ENCODE data around the gene BMPER. TPM values are rescaled to one million over a fixed set of nuclear protein-coding genes. Genes with fewer than 3 reads are reported as not detected.

Gene BMPER
- total RNA-seq, 1 experiment from 2014 or later: not detected

GRCh38 chr7:33874943-33875342 is 30.4 kb upstream of the BMPER start:
- no peak for DNase-seq
- no peak for TF ChIP-seq CTCF (IDR thresholded peaks at IDR 0.05; ENCODE audit: insufficient read depth in 1 of 2, low read depth in 1 of 2, low read length in 1 of 2, severe bottlenecking in 1 of 2, unreplicated experiment in 1 of 2)
- H3K27ac Mint-ChIP-seq (ENCODE audit: unreplicated experiment): no peak overlapping the region
- no peaks in the 10 kb centered on the region for H3K4me1 Mint-ChIP-seq (ENCODE audit: low read depth, unreplicated experiment)
- no TSS peak for BruUV-seq (replicated peaks)
- Histone ChIP-seq H3K36me3 (ENCODE audit: control insufficient read depth, insufficient read depth, low read length) (no peaks in the 10 kb centered on the region), H3K27me3 (replicated peaks; ENCODE audit: control insufficient read depth, insufficient read depth, low read length) (no peaks in the 10 kb centered on the region), H3K9me3 (no peaks in the 10 kb centered on the region), H3K4me1 (no peaks in the 10 kb centered on the region), H3K4me3 (ENCODE audit: low read depth, low read length) (no peak overlapping the region)
- no peak overlapping the region for H3K4me3 Mint-ChIP-seq (ENCODE audit: unreplicated experiment)
- CTCF ChIA-PET: no interaction called here
- no peaks in the 10 kb centered on the region for H3K9me3 Mint-ChIP-seq (ENCODE audit: unreplicated experiment)
- H3K36me3 Mint-ChIP-seq (ENCODE audit: insufficient read depth, unreplicated experiment): no peaks in the 10 kb centered on the region
- intact Hi-C loops (cut with micrococcal nuclease; ENCODE audit: unreplicated experiment): no loop called here
- peaks cover 5% of the 10 kb centered on the region for H3K27me3 Mint-ChIP-seq (ENCODE audit: insufficient read depth, unreplicated experiment)
- POLR2A ChIA-PET: no interaction called here

GRCh38 chr7:33876596-33877274 is 28.6 kb upstream of the BMPER start:
- H3K27me3 ChIP-seq (replicated peaks; ENCODE audit: control insufficient read depth, insufficient read depth, low read length): no peaks in the 10 kb centered on the region
- Mint-ChIP-seq H3K27ac (ENCODE audit: unreplicated experiment) (no peak overlapping the region), H3K36me3 (ENCODE audit: insufficient read depth, unreplicated experiment) (no peaks in the 10 kb centered on the region), H3K27me3 (ENCODE audit: insufficient read depth, unreplicated experiment) (peaks cover 5% of the 10 kb centered on the region), H3K4me1 (ENCODE audit: low read depth, unreplicated experiment) (no peaks in the 10 kb centered on the region), H3K4me3 (ENCODE audit: unreplicated experiment) (no peak overlapping the region), H3K9me3 (ENCODE audit: unreplicated experiment) (no peaks in the 10 kb centered on the region)
- BruUV-seq (replicated peaks): no TSS peak
- no peak for TF ChIP-seq CTCF (IDR thresholded peaks at IDR 0.05; ENCODE audit: insufficient read depth in 1 of 2, low read depth in 1 of 2, low read length in 1 of 2, severe bottlenecking in 1 of 2, unreplicated experiment in 1 of 2)
- intact Hi-C loops (cut with micrococcal nuclease; ENCODE audit: unreplicated experiment): no loop called here
- CTCF ChIA-PET: no interaction called here
- POLR2A ChIA-PET: no interaction called here
- no peaks in the 10 kb centered on the region for H3K36me3 ChIP-seq (ENCODE audit: control insufficient read depth, insufficient read depth, low read length)
- no peak for DNase-seq
- H3K9me3 ChIP-seq: no peaks in the 10 kb centered on the region
- no peaks in the 10 kb centered on the region for H3K4me1 ChIP-seq
- no peak overlapping the region for H3K4me3 ChIP-seq (ENCODE audit: low read depth, low read length)

- POLR2A ChIA-PET: no interaction called here
- no peaks in the 10 kb centered on the region for H3K27me3 ChIP-seq (replicated peaks; ENCODE audit: control insufficient read depth, insufficient read depth, low read length)
- BruUV-seq (replicated peaks): no TSS peak
- no peaks in the 10 kb centered on the region for H3K9me3 Mint-ChIP-seq (ENCODE audit: unreplicated experiment)
- no peaks in the 10 kb centered on the region for H3K9me3 ChIP-seq
- CTCF ChIA-PET: no interaction called here
- H3K27me3 Mint-ChIP-seq (ENCODE audit: insufficient read depth, unreplicated experiment): peaks cover 5% of the 10 kb centered on the region
- no peaks in the 10 kb centered on the region for H3K4me1 Mint-ChIP-seq (ENCODE audit: low read depth, unreplicated experiment)
- H3K4me3 Mint-ChIP-seq (ENCODE audit: unreplicated experiment): no peak overlapping the region
- H3K27ac Mint-ChIP-seq (ENCODE audit: unreplicated experiment): no peak overlapping the region
- H3K36me3 Mint-ChIP-seq (ENCODE audit: insufficient read depth, unreplicated experiment): no peaks in the 10 kb centered on the region
- no peak for DNase-seq
- intact Hi-C loops (cut with micrococcal nuclease; ENCODE audit: unreplicated experiment): no loop called here
- no peaks in the 10 kb centered on the region for H3K36me3 ChIP-seq (ENCODE audit: control insufficient read depth, insufficient read depth, low read length)
- no peak for TF ChIP-seq CTCF (IDR thresholded peaks at IDR 0.05; ENCODE audit: insufficient read depth in 1 of 2, low read depth in 1 of 2, low read length in 1 of 2, severe bottlenecking in 1 of 2, unreplicated experiment in 1 of 2)
- no peaks in the 10 kb centered on the region for H3K4me1 ChIP-seq
- H3K4me3 ChIP-seq (ENCODE audit: low read depth, low read length): no peak overlapping the region
These were observed 24.6 kb upstream of the BMPER start for GRCh38 chr7:33880787-33881186.
